WTC11 (cell line): Measurements from ENCODE around the gene FGB. TPM values are rescaled to one million over a fixed set of nuclear protein-coding genes. Genes with fewer than 3 reads are reported as not detected.

Source experiments
- ATAC-seq: fragments of 200-7000 bp; cut with Tn5 transposase; 2 replicates; pipeline ENCODE4 v1.10.0; 2021; ENCODE audit warnings: mild to moderate bottlenecking, moderate library complexity
- CTCF ChIA-PET: fragments of 300-600 bp; sonication (Branson Sonifier 250); formaldehyde crosslinking; loops from one replicate; lab custom pipeline; 2021; ENCODE audit warnings: antibody characterized with exemption; lab: Charles Lee
- POLR2A ChIA-PET: fragments of 350-600 bp; sonication (Branson Sonifier 250); formaldehyde crosslinking; loops from one replicate; lab custom pipeline; 2021; ENCODE audit warnings: antibody characterized with exemption; lab: Charles Lee
- DNase-seq: peaks from one replicate; pipeline ENCODE4 v3.0.0; 2021; ENCODE audit warnings: low spot score
- H3K27ac Mint-ChIP-seq: 2 replicates; pipeline ENCODE4 v1.8.0; 2021; ENCODE audit warnings: mixed read lengths
- H3K27me3 Mint-ChIP-seq: 2 replicates; pipeline ENCODE4 v1.8.0; 2021; ENCODE audit warnings: low read depth, mild to moderate bottlenecking, moderate library complexity, mixed read lengths
- H3K36me3 Mint-ChIP-seq: 2 replicates; pipeline ENCODE4 v1.8.0; 2021; ENCODE audit warnings: mixed read lengths
- H3K4me1 Mint-ChIP-seq: 2 replicates; pipeline ENCODE4 v1.8.0; 2022; ENCODE audit warnings: mixed read lengths
- H3K4me3 Mint-ChIP-seq: 2 replicates; pipeline ENCODE4 v1.8.0; 2021; ENCODE audit warnings: mild to moderate bottlenecking, moderate library complexity, mixed read lengths
- H3K9me3 Mint-ChIP-seq: 2 replicates; pipeline ENCODE4 v1.8.0; 2021; ENCODE audit warnings: mixed read lengths
- EMX1 ChIP-seq: fragments of 250-450 bp; sonication (Bioruptor Pico); IDR thresholded peaks from 2 replicates; pipeline ENCODE4 v1.8.0; 2021; ENCODE audit warnings: mild to moderate bottlenecking
- GABPB1 ChIP-seq: sonication (generic); formaldehyde crosslinking; IDR thresholded peaks from 2 replicates; pipeline ENCODE4 v1.8.1; 2023; ENCODE audit warnings: mild to moderate bottlenecking, missing genetic modification reagents
- GRHL2 ChIP-seq: fragments of 250-450 bp; sonication (Bioruptor Pico); IDR thresholded peaks from 2 replicates; pipeline ENCODE4 v1.8.0; 2022; ENCODE audit warnings: mild to moderate bottlenecking, moderate library complexity; ENCODE audit not compliant: insufficient replicate concordance, severe bottlenecking
- GTF2I ChIP-seq: fragments of 250-450 bp; sonication (Bioruptor Pico); conservative IDR thresholded peaks from 2 replicates; pipeline ENCODE4 v1.4.0; 2021; ENCODE audit warnings: mild to moderate bottlenecking
- IRF2 ChIP-seq: sonication (generic); formaldehyde crosslinking; IDR thresholded peaks from 2 replicates; pipeline ENCODE4 v1.8.0; 2022; ENCODE audit warnings: low read depth, missing genetic modification reagents, borderline replicate concordance
- KAT7 ChIP-seq: sonication (generic); formaldehyde crosslinking; IDR thresholded peaks from 2 replicates; pipeline ENCODE4 v1.8.1; 2023; ENCODE audit warnings: missing genetic modification reagents, mild to moderate bottlenecking, borderline replicate concordance
- MXD4 ChIP-seq: fragments of 250-450 bp; sonication (Bioruptor Pico); IDR thresholded peaks from 2 replicates; pipeline ENCODE4 v1.8.0; 2021; ENCODE audit warnings: mild to moderate bottlenecking, moderate library complexity, borderline replicate concordance
- MYBL2 ChIP-seq: sonication (generic); formaldehyde crosslinking; IDR thresholded peaks from 2 replicates; pipeline ENCODE4 v1.8.1; 2023; ENCODE audit warnings: mild to moderate bottlenecking, moderate library complexity, missing genetic modification reagents
- RORB ChIP-seq: fragments of 250-450 bp; sonication (Bioruptor Pico); IDR thresholded peaks from 2 replicates; pipeline ENCODE4 v1.9.0; 2021; ENCODE audit warnings: mild to moderate bottlenecking
- SMAD4 ChIP-seq: sonication (generic); formaldehyde crosslinking; IDR thresholded peaks from 2 replicates; pipeline ENCODE4 v1.8.0; 2022; ENCODE audit warnings: mild to moderate bottlenecking, missing genetic modification reagents
- TP53 ChIP-seq: sonication (generic); formaldehyde crosslinking; IDR thresholded peaks from 2 replicates; pipeline ENCODE4 v1.8.1; 2023; ENCODE audit warnings: mild to moderate bottlenecking, missing genetic modification reagents
- ZNF232 ChIP-seq: sonication (generic); formaldehyde crosslinking; IDR thresholded peaks from 2 replicates; pipeline ENCODE4 v1.8.0; 2022; ENCODE audit warnings: mild to moderate bottlenecking, missing genetic modification reagents
- total RNA-seq: library from RNA; stranded (reverse); gene quantifications from 3 replicates; pipeline ENCODE4 v1.2.3, GENCODE V29; 2021
- TF ChIP-seq, protein P1 (sequence below): sonication (generic); formaldehyde crosslinking; IDR thresholded peaks from 2 replicates; pipeline ENCODE4 v1.8.1; 2022; ENCODE audit warnings: low read depth, mild to moderate bottlenecking, moderate library complexity, missing genetic modification reagents, borderline replicate concordance
- TF ChIP-seq, protein P2 (sequence below): fragments of 250-450 bp; sonication (Bioruptor Pico); IDR thresholded peaks from 2 replicates; pipeline ENCODE4 v2.1.2; 2022; ENCODE audit warnings: mild to moderate bottlenecking, moderate library complexity
- TF ChIP-seq, protein P3 (sequence below): fragments of 200-600 bp; IDR thresholded peaks from 2 replicates; pipeline ENCODE4 v1.8.0; 2022; ENCODE audit warnings: antibody characterized with exemption
- TF ChIP-seq, protein P4 (sequence below): fragments of 250-450 bp; sonication (Bioruptor Pico); conservative IDR thresholded peaks from 2 replicates; pipeline ENCODE4 v1.9.0; 2021; ENCODE audit warnings: mild to moderate bottlenecking
- TF ChIP-seq, protein P5 (sequence below): sonication (generic); formaldehyde crosslinking; IDR thresholded peaks from 2 replicates; pipeline ENCODE4 v1.8.0; 2022; ENCODE audit warnings: mild to moderate bottlenecking, missing genetic modification reagents
- TF ChIP-seq, protein P6 (sequence below): sonication (generic); formaldehyde crosslinking; IDR thresholded peaks from 2 replicates; pipeline ENCODE4 v1.8.1; 2022; ENCODE audit warnings: mild to moderate bottlenecking, missing genetic modification reagents, moderate library complexity, borderline replicate concordance
- TF ChIP-seq, protein P7 (sequence below): sonication (generic); formaldehyde crosslinking; IDR thresholded peaks from 2 replicates; pipeline ENCODE4 v1.8.0; 2022; ENCODE audit warnings: mild to moderate bottlenecking, missing genetic modification reagents
- TF ChIP-seq, protein P8 (sequence below): sonication (generic); formaldehyde crosslinking; IDR thresholded peaks from 2 replicates; pipeline ENCODE4 v1.8.1; 2023; ENCODE audit warnings: mild to moderate bottlenecking, missing genetic modification reagents, moderate library complexity

FGB gene
- total RNA-seq, 1 experiment from 2014 or later: 2.3 TPM

DNA sequence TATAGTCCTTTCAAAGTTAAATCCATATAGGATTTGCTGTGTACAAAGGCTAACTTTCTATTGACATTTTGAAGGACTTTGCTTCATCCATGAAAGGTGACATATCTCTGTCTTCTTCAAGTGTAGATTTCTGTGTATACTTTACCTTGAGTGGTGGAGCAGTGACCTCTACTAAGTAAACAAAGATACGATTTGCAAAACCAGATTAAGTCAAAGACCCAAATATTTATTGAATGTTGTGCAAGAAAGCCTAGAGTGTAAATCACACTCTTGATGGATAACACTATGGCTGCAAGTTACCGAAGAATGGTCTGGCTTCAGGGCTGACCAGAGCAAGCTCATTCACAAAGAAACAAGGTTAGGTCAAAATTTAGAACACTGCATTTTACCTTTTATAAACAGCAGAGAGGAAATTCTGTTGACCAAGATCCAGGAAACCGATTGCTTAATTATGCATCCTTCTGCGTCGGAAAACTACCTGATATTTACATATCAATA, 55.1 kb downstream of the FGB start:
- Mint-ChIP-seq H3K27ac (no peak overlapping the region), H3K27me3 (no peaks in the 10 kb centered on the region; the same call in 1 of the 2 replicates), H3K36me3 (no peaks in the 10 kb centered on the region), H3K9me3 (no peaks in the 10 kb centered on the region), H3K4me1 (peaks cover 18% of the 10 kb centered on the region), H3K4me3 (no peak overlapping the region)
- TF ChIP-seq GABPB1 (CRISPR knock-in tag) (peak; percentile 87), IRF2 (no peak), EMX1 (CRISPR knock-in tag) (no peak), RORB (CRISPR knock-in tag) (peak; percentile 17; the same call in 1 of the 2 replicates), TP53 (CRISPR knock-in tag) (no peak)
- TF ChIP-seq, protein P1, sequence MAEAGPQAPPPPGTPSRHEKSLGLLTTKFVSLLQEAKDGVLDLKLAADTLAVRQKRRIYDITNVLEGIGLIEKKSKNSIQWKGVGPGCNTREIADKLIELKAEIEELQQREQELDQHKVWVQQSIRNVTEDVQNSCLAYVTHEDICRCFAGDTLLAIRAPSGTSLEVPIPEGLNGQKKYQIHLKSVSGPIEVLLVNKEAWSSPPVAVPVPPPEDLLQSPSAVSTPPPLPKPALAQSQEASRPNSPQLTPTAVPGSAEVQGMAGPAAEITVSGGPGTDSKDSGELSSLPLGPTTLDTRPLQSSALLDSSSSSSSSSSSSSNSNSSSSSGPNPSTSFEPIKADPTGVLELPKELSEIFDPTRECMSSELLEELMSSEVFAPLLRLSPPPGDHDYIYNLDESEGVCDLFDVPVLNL (CRISPR knock-in tag): no peak
- TF ChIP-seq, protein P2, sequence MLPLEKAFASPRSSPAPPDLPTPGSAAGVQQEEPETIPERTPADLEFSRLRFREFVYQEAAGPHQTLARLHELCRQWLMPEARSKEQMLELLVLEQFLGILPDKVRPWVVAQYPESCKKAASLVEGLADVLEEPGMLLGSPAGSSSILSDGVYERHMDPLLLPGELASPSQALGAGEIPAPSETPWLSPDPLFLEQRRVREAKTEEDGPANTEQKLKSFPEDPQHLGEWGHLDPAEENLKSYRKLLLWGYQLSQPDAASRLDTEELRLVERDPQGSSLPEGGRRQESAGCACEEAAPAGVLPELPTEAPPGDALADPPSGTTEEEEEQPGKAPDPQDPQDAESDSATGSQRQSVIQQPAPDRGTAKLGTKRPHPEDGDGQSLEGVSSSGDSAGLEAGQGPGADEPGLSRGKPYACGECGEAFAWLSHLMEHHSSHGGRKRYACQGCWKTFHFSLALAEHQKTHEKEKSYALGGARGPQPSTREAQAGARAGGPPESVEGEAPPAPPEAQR (CRISPR knock-in tag): no peak
- DNase-seq: no peak
- CTCF ChIA-PET: interaction anchor here (1.5 to 5.9 kb wide), 10 partner anchors 8 to 122 kb away, joined by 4 to 145 read pairs (median 14); partner anchors contain the start of gene PLRG1
- no peak for ATAC-seq
- POLR2A ChIA-PET: no interaction called here

DNA sequence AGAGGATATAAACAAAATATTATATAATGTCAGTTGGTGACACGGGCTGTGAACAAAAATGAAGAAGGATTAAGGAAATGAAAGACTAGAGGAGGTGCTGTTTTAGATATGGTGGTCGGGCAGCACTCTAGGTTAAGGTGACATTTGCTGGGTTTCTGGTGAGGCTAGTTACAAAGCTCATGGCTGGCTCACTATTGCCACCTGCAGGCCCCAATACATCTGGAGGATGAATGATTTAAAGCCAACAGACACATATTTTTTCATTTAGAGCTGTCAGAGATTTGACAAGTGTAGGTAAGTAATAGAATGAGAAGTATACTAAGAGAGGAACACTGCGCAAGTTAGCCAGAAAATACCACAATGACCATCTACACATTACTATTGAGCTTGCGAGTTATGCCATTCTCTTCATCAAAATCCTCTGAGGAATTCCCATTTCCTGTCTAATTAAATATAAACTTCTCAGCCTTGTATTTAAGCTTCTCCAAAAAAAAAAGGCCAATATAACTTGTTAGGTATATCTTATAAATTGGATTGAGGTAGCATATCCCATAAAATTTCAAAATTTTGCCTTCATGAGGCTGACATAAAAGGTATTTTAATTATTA, 56.0 kb downstream of the FGB start:
- ChIA-PET POLR2A (no interaction called here), CTCF (interaction anchor here (0.6 to 5.9 kb wide), 37 partner anchors 8 to 1789 kb away, joined by 3 to 145 read pairs (median 6); partner anchors contain the start of genes FGB, LRAT and PLRG1)
- peak; percentile 92 for ATAC-seq
- Mint-ChIP-seq H3K4me1 (peaks cover 18% of the 10 kb centered on the region), H3K27ac (no peak overlapping the region), H3K27me3 (no peaks in the 10 kb centered on the region; the same call in 1 of the 2 replicates), H3K36me3 (no peaks in the 10 kb centered on the region), H3K9me3 (no peaks in the 10 kb centered on the region), H3K4me3 (no peak overlapping the region)
- DNase-seq: peak; percentile 74
- no peak for TF ChIP-seq GTF2I
- TF ChIP-seq, protein P3, sequence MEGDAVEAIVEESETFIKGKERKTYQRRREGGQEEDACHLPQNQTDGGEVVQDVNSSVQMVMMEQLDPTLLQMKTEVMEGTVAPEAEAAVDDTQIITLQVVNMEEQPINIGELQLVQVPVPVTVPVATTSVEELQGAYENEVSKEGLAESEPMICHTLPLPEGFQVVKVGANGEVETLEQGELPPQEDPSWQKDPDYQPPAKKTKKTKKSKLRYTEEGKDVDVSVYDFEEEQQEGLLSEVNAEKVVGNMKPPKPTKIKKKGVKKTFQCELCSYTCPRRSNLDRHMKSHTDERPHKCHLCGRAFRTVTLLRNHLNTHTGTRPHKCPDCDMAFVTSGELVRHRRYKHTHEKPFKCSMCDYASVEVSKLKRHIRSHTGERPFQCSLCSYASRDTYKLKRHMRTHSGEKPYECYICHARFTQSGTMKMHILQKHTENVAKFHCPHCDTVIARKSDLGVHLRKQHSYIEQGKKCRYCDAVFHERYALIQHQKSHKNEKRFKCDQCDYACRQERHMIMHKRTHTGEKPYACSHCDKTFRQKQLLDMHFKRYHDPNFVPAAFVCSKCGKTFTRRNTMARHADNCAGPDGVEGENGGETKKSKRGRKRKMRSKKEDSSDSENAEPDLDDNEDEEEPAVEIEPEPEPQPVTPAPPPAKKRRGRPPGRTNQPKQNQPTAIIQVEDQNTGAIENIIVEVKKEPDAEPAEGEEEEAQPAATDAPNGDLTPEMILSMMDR: peak; percentile 51
- TF ChIP-seq, all 79 proteins: peak for 1

DNA sequence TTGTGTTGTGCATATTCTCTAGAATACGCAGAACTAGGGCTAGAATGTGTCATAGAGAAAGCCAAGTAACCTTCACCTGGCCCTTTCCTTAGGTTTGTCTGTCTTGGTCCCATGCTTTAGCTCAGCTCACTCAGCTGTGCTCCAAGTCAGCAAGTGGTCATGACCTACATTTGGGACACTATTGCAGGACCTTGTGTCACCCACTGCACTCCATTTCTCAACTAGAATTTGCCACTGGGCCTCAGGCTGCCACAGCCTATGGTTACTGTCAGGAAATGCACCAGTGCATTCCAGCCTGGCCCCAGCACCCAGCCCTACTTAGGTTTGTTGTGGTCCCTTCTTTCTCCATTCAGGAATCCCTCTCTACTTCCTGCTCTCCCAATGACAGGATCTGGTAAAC, 57.3 kb downstream of the FGB start:
- Mint-ChIP-seq H3K27me3 (no peaks in the 10 kb centered on the region; the same call in 1 of the 2 replicates), H3K4me1 (peaks cover 18% of the 10 kb centered on the region), H3K4me3 (no peak overlapping the region), H3K9me3 (no peaks in the 10 kb centered on the region), H3K27ac (no peak overlapping the region), H3K36me3 (no peaks in the 10 kb centered on the region)
- ChIA-PET CTCF (interaction anchor here (1.1 to 5.9 kb wide), 6 partner anchors 14 to 292 kb away, joined by 3 to 145 read pairs (median 16); partner anchors contain the start of gene PLRG1), POLR2A (no interaction called here)
- no peak for DNase-seq
- ATAC-seq: peak; percentile 49
- TF ChIP-seq MYBL2 (no peak), ZNF232 (CRISPR knock-in tag) (no peak), SMAD4 (no peak), GRHL2 (no peak), MXD4 (CRISPR knock-in tag) (no peak), KAT7 (CRISPR knock-in tag) (no peak)
- TF ChIP-seq, protein P4, sequence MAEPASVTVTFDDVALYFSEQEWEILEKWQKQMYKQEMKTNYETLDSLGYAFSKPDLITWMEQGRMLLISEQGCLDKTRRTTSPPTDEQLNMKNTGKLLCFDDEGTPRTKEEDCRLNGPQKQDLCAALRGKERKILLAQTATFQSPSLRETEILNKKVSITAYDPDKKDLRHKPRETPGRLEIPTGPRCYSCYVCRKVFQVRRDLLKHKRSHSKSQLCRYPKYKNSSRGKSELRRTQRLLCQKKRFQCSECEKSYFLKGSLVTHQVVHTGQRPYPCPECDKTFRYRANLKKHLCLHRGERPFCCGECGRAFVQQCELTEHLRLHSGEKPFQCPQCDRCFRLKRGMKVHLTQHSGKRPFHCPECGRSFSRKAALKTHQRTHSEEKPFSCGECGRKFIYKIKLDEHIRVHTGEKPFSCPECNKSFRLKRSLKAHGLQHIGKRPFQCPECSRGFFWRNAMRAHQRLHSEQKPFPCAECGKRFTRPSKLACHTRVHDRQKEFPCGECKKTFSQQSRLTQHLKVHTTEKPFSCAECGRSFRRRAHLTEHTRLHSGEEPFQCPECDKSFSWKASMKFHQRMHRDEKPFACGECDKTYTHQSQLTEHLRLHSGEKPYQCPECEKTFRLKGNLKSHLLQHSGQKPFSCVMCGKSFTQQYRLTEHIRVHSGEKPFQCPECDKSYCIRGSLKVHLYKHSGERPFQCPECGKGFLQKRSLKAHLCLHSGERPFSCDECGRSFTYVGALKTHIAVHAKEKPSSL (CRISPR knock-in tag): no peak
- TF ChIP-seq, protein P5, sequence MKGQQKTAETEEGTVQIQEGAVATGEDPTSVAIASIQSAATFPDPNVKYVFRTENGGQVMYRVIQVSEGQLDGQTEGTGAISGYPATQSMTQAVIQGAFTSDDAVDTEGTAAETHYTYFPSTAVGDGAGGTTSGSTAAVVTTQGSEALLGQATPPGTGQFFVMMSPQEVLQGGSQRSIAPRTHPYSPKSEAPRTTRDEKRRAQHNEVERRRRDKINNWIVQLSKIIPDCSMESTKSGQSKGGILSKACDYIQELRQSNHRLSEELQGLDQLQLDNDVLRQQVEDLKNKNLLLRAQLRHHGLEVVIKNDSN: no peak
- TF ChIP-seq, protein P6, sequence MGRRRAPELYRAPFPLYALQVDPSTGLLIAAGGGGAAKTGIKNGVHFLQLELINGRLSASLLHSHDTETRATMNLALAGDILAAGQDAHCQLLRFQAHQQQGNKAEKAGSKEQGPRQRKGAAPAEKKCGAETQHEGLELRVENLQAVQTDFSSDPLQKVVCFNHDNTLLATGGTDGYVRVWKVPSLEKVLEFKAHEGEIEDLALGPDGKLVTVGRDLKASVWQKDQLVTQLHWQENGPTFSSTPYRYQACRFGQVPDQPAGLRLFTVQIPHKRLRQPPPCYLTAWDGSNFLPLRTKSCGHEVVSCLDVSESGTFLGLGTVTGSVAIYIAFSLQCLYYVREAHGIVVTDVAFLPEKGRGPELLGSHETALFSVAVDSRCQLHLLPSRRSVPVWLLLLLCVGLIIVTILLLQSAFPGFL (CRISPR knock-in tag): no peak
- TF ChIP-seq, protein P7, sequence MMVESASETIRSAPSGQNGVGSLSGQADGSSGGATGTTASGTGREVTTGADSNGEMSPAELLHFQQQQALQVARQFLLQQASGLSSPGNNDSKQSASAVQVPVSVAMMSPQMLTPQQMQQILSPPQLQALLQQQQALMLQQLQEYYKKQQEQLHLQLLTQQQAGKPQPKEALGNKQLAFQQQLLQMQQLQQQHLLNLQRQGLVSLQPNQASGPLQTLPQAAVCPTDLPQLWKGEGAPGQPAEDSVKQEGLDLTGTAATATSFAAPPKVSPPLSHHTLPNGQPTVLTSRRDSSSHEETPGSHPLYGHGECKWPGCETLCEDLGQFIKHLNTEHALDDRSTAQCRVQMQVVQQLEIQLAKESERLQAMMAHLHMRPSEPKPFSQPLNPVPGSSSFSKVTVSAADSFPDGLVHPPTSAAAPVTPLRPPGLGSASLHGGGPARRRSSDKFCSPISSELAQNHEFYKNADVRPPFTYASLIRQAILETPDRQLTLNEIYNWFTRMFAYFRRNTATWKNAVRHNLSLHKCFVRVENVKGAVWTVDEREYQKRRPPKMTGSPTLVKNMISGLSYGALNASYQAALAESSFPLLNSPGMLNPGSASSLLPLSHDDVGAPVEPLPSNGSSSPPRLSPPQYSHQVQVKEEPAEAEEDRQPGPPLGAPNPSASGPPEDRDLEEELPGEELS (CRISPR knock-in tag): no peak
- TF ChIP-seq, protein P8, sequence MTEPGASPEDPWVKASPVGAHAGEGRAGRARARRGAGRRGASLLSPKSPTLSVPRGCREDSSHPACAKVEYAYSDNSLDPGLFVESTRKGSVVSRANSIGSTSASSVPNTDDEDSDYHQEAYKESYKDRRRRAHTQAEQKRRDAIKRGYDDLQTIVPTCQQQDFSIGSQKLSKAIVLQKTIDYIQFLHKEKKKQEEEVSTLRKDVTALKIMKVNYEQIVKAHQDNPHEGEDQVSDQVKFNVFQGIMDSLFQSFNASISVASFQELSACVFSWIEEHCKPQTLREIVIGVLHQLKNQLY (CRISPR knock-in tag): no peak
